ENCODE data around the gene OTOP2. TPM values are rescaled to one million over a fixed set of nuclear protein-coding genes. Genes with fewer than 3 reads are reported as not detected.

Gene OTOP2
- total and polyA plus RNA-seq, 10 of the 15 experiments (the other 5 are each of a cell fraction or from before 2014, with no cell fraction given): not detected

GRCh38 chr17:74916851-74917199 is 7.2 kb upstream of the OTOP2 start:
- no TSS peak for BruUV-seq (replicated peaks)
- 59% methylated on average over 11 of the region's 11 CpGs for WGBS (ENCODE audit: insufficient coverage, insufficient replicate concordance, low lambda C conversion rate, missing lambda C conversion rate)
- H3K79me2 ChIP-seq (ENCODE audit: control insufficient read depth, insufficient read depth, low read length): no peaks in the 10 kb centered on the region
- intact Hi-C loops (cut with micrococcal nuclease; ENCODE audit: unreplicated experiment): no loop called here
- no peak overlapping the region for H3K4me2 ChIP-seq (ENCODE audit: control insufficient read depth, insufficient read depth)
- ATAC-seq: no peak
- SMC1A ChIA-PET (ENCODE audit: uncharacterized antibody, unreplicated experiment): interaction anchor here (0.9 kb wide), 1 partner anchor 44 kb away, joined by 4 read pairs; no protein-coding TSS in a partner anchor
- no peak overlapping the region for H3K27ac ChIP-seq (ENCODE audit: control insufficient read depth, insufficient read depth)
- H3K27me3 ChIP-seq (replicated peaks in 1 of 2; ENCODE audit: control insufficient read depth in 2 of 2, insufficient read depth in 2 of 2, low read length in 1 of 2): peaks cover 0 to 3% of the 10 kb centered on the region in 2 experiments; a peak in 2 of 4 replicates
- no peaks in the 10 kb centered on the region; the same call in 2 of the 3 replicates for H3K9me3 ChIP-seq (replicated peaks; ENCODE audit: control insufficient read depth, insufficient read depth, low read length)
- in situ Hi-C loops (cut with MboI): no loop called here
- RAD21 ChIA-PET (ENCODE audit: unreplicated experiment): no interaction called here
- FAIRE-seq: no peak
- H4K20me1 ChIP-seq (ENCODE audit: control insufficient read depth, insufficient read depth): no peaks in the 10 kb centered on the region
- no peak for DNase-seq (ENCODE audit: low read depth, low spot score)
- POLR2A ChIA-PET: no interaction called here
- H3K4me3 ChIP-seq: no peak overlapping the region
- no peaks in the 10 kb centered on the region for H3K4me1 ChIP-seq (ENCODE audit: control insufficient read depth, insufficient read depth, low read length)
- no peak overlapping the region for H3K9ac ChIP-seq (ENCODE audit: control insufficient read depth, insufficient read depth, low read length)
- H2AFZ ChIP-seq (ENCODE audit: control insufficient read depth, low read depth, low read length): no peak overlapping the region
- H3K36me3 ChIP-seq (ENCODE audit: control insufficient read depth in 2 of 2, insufficient read depth in 2 of 2, low read length in 1 of 2): no peaks in the 10 kb centered on the region
- CTCF ChIA-PET: interaction anchor here (1.6 kb wide), 1 partner anchor 44 kb away, joined by 3 read pairs; no protein-coding TSS in a partner anchor
- no peak for TF ChIP-seq SIX5 (IDR thresholded peaks at IDR 0.05; ENCODE audit: low read depth, low read length, severe bottlenecking)
- TF ChIP-seq RBBP5 (conservative IDR thresholded peaks at IDR 0.05): no peak
- no peak for TF ChIP-seq SP1 (IDR thresholded peaks at IDR 0.05; ENCODE audit: low read depth, low read length)
- no peak for TF ChIP-seq CREM (IDR thresholded peaks at IDR 0.05; ENCODE audit: low read depth)
- no peak for TF ChIP-seq ZNF217 (IDR thresholded peaks at IDR 0.05)
- no peak for TF ChIP-seq CHD2 (IDR thresholded peaks at IDR 0.05; ENCODE audit: borderline replicate concordance, low read depth, low read length)
- no peak for TF ChIP-seq ZBED1 (IDR thresholded peaks at IDR 0.05; ENCODE audit: borderline replicate concordance)
- TF ChIP-seq, protein P1, sequence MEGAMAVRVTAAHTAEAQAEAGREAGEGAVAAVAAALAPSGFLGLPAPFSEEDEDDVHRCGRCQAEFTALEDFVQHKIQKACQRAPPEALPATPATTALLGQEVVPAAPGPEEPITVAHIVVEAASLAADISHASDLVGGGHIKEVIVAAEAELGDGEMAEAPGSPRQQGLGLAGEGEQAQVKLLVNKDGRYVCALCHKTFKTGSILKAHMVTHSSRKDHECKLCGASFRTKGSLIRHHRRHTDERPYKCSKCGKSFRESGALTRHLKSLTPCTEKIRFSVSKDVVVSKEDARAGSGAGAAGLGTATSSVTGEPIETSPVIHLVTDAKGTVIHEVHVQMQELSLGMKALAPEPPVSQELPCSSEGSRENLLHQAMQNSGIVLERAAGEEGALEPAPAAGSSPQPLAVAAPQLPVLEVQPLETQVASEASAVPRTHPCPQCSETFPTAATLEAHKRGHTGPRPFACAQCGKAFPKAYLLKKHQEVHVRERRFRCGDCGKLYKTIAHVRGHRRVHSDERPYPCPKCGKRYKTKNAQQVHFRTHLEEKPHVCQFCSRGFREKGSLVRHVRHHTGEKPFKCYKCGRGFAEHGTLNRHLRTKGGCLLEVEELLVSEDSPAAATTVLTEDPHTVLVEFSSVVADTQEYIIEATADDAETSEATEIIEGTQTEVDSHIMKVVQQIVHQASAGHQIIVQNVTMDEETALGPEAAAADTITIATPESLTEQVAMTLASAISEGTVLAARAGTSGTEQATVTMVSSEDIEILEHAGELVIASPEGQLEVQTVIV (IDR thresholded peaks at IDR 0.05; ENCODE audit: borderline replicate concordance, partially characterized antibody): no peak
- TF ChIP-seq CREB1 (IDR thresholded peaks at IDR 0.05; ENCODE audit: low read depth): no peak
- no peak for TF ChIP-seq SMAD5 (IDR thresholded peaks at IDR 0.05; ENCODE audit: low read depth)
- no peak for TF ChIP-seq JUND (IDR thresholded peaks at IDR 0.05; ENCODE audit: low read depth, low read length)
- TF ChIP-seq ZNF592 (IDR thresholded peaks at IDR 0.05): no peak
- TF ChIP-seq RCOR1 (conservative IDR thresholded peaks at IDR 0.05; ENCODE audit: low read depth, low read length): no peak
- TF ChIP-seq, protein P2, sequence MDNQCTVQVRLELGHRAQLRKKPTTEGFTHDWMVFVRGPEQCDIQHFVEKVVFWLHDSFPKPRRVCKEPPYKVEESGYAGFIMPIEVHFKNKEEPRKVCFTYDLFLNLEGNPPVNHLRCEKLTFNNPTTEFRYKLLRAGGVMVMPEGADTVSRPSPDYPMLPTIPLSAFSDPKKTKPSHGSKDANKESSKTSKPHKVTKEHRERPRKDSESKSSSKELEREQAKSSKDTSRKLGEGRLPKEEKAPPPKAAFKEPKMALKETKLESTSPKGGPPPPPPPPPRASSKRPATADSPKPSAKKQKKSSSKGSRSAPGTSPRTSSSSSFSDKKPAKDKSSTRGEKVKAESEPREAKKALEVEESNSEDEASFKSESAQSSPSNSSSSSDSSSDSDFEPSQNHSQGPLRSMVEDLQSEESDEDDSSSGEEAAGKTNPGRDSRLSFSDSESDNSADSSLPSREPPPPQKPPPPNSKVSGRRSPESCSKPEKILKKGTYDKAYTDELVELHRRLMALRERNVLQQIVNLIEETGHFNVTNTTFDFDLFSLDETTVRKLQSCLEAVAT (IDR thresholded peaks at IDR 0.05): no peak
- TF ChIP-seq USF1 (IDR thresholded peaks at IDR 0.05; ENCODE audit: borderline replicate concordance, extremely low read length, insufficient read depth, low read depth, low read length): no peak
- TF ChIP-seq ZSCAN29 (IDR thresholded peaks at IDR 0.05): no peak

All from GM12878 (cell line).